ENCODE data around the gene TIAM2.
A peak's percentile ranks its signal among the peaks of the same experiment; 100 is the strongest.
"Not testable (repeated sequence)": the region's sequence is repeated elsewhere in the genome, so short reads cannot be mapped to it uniquely, and the experiment has no call there.

Gene TIAM2

DNA sequence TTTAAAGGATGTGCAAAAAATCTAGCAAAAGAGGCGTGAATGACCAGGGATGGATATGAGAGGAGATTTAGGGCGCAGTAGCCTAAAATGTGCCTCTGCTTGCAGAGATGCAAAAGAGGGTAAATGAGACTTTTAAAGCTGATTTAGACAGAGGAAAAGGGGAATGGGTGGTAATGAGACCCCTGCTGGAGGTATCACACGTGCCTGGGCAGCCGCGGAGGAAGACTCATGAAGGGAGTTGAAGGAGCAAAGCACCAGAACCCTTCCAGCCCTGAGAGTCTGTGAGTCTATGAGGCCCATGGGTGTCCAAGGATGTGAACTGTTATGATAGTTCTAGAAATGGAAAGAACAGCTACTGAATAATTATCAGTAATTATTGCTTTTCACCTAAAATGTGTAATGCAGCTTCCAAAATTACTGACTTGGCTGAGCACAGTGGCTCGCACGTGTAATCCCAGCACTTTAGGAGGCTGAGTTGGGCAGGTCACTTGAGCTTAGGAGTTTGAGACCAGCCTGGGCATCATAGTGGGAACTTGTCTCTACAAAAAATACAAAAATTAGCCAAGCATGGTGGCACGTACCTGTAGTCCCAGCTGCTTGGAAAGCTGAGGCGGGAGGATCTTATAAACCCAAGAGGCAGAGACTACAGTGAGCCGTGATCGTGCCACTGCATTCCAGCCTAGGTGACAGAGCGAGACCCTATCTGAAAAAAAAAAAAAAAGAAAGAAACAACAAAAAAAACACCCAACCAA is 38.2 kb upstream of the TIAM2 start:
- H3K36me3 Mint-ChIP-seq (ENCODE audit: low read depth), result peaks cover 32% of the 10 kb centered on the region
- H3K27ac Mint-ChIP-seq, result no peak overlapping the region
- peaks cover 5% of the 10 kb centered on the region for H3K27me3 Mint-ChIP-seq (ENCODE audit: low read depth)
- H3K4me1 Mint-ChIP-seq, result peaks cover 6% of the 10 kb centered on the region
- TF ChIP-seq, protein P1, sequence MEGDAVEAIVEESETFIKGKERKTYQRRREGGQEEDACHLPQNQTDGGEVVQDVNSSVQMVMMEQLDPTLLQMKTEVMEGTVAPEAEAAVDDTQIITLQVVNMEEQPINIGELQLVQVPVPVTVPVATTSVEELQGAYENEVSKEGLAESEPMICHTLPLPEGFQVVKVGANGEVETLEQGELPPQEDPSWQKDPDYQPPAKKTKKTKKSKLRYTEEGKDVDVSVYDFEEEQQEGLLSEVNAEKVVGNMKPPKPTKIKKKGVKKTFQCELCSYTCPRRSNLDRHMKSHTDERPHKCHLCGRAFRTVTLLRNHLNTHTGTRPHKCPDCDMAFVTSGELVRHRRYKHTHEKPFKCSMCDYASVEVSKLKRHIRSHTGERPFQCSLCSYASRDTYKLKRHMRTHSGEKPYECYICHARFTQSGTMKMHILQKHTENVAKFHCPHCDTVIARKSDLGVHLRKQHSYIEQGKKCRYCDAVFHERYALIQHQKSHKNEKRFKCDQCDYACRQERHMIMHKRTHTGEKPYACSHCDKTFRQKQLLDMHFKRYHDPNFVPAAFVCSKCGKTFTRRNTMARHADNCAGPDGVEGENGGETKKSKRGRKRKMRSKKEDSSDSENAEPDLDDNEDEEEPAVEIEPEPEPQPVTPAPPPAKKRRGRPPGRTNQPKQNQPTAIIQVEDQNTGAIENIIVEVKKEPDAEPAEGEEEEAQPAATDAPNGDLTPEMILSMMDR (IDR thresholded peaks at IDR 0.05; ENCODE audit: unreplicated experiment in 3 of 3), result no peak
- H3K4me3 Mint-ChIP-seq, result no peak overlapping the region
- no peaks in the 10 kb centered on the region for H3K9me3 Mint-ChIP-seq

DNA sequence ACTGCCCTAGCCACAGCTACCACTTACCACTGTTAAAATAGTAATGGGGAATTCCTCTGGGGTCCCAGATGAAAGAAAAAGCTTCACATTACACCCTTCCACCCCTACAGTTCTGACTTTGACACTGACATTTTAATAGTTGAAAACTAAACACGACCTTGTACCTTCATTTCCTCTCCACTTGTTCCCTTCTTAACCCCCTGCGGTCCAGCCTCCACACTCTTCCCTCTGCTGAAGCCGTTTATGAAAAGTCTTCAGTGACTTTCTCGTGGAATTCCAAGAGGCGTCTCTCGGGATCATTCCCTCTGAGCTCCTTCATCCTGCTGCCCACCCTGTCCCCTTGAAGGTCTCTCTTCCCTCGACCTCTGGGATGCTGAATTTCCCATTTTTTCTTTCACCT is 36.6 kb upstream of the TIAM2 start:
- Mint-ChIP-seq H3K4me1 (peaks cover 6% of the 10 kb centered on the region), H3K36me3 (ENCODE audit: low read depth) (peaks cover 30% of the 10 kb centered on the region), H3K9me3 (no peaks in the 10 kb centered on the region), H3K27ac (no peak overlapping the region), H3K27me3 (ENCODE audit: low read depth) (peaks cover 5% of the 10 kb centered on the region), H3K4me3 (no peak overlapping the region)
- TF ChIP-seq, protein P1 (IDR thresholded peaks at IDR 0.05; ENCODE audit: unreplicated experiment in 3 of 3), result no peak

- Mint-ChIP-seq H3K27ac (peak overlapping the region in 1 of 3 experiments; percentile 32), H3K36me3 (ENCODE audit: low read depth) (peaks cover 33% of the 10 kb centered on the region), H3K27me3 (ENCODE audit: low read depth) (peaks cover 5% of the 10 kb centered on the region), H3K4me3 (no peak overlapping the region), H3K9me3 (no peaks in the 10 kb centered on the region), H3K4me1 (no peaks in the 10 kb centered on the region)
- TF ChIP-seq, protein P1 (IDR thresholded peaks at IDR 0.05; ENCODE audit: unreplicated experiment in 3 of 3), result no peak
Observed at GRCh38 chr6:154960299-154960843, 34.7 kb upstream of the TIAM2 start.

- Mint-ChIP-seq H3K27ac (no peak overlapping the region), H3K36me3 (ENCODE audit: low read depth) (peaks cover 28% of the 10 kb centered on the region), H3K4me1 (no peaks in the 10 kb centered on the region), H3K27me3 (ENCODE audit: low read depth) (peaks cover 5% of the 10 kb centered on the region), H3K9me3 (no peaks in the 10 kb centered on the region), H3K4me3 (no peak overlapping the region)
- TF ChIP-seq, protein P1 (IDR thresholded peaks at IDR 0.05; ENCODE audit: unreplicated experiment in 3 of 3), result no peak
Observed at GRCh38 chr6:154960854-154961530, 34.1 kb upstream of the TIAM2 start.

DNA sequence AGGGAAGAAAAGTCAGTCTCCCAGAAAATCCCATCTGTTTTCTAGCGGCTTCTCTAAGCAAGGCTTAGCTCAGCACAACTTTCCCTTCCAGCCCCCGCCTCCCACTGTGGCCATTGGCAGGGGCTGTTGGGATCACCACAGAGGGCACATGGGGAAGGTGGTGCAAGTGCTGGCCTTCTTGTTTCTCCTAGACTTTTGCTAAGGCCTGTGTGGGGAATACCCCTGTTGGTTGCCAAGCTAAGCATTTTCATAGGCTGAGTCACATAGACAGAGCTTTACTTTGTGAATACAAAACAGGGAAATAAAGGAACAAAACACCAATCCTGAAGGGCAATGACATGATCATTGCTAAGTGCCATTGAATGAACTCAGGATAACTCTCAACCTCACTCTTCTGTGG is 32.4 kb upstream of the TIAM2 start:
- no peak overlapping the region for H3K4me3 Mint-ChIP-seq
- H3K27ac Mint-ChIP-seq, result no peak overlapping the region
- no peaks in the 10 kb centered on the region for H3K9me3 Mint-ChIP-seq
- TF ChIP-seq, protein P1 (IDR thresholded peaks at IDR 0.05; ENCODE audit: unreplicated experiment in 3 of 3), result no peak
- peaks cover 30% of the 10 kb centered on the region for H3K36me3 Mint-ChIP-seq (ENCODE audit: low read depth)
- H3K27me3 Mint-ChIP-seq (ENCODE audit: low read depth), result no peaks in the 10 kb centered on the region
- no peaks in the 10 kb centered on the region for H3K4me1 Mint-ChIP-seq

DNA sequence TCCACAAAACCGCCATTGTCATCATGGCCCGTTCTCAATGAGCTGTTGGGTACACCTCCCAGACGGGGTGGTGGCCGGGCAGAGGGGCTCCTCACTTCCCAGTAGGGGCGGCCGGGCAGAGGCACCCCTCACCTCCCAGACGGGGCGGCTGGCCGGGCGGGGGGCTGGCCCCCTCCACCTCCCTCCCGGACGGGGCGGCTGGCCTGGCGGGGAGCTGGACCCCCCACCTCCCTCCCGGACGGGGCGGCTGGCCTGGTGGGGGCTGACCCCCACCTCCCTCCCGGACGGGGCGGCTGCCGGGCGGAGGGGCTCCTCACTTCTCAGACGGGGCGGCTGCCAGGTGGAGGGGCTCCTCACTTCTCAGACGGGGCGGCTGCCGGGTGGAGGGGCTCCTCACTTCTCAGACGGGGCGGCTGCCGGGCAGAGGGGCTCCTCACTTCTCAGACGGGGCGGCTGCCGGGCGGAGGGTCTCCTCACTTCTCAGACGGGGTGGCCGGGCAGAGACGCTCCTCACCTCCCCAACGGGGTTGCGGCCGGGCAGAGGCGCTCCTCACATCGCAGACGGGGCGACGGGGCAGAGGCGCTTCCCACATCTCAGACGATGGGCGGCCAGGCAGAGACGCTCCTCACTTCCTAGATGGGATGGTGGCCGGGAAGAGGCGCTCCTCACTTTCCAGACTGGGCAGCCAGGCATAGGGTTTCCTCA is 28.9 kb upstream of the TIAM2 start:
- H3K36me3 Mint-ChIP-seq (ENCODE audit: low read depth), result peaks cover 30% of the 10 kb centered on the region
- H3K27me3 Mint-ChIP-seq (ENCODE audit: low read depth); H3K9me3 Mint-ChIP-seq; H3K27ac Mint-ChIP-seq; H3K4me3 Mint-ChIP-seq; H3K4me1 Mint-ChIP-seq: not testable (repeated sequence)
